NCI-H2171 (cell line): ENCODE data around the gene STARD13.
A peak's percentile ranks its signal among the peaks of the same experiment; 100 is the strongest.
"Not testable (repeated sequence)": the region's sequence is repeated elsewhere in the genome, so short reads cannot be mapped to it uniquely, and the experiment has no call there.

Experiments used
- DNase-seq: peaks from one replicate; lab custom pipeline; 2025; lab: John Stamatoyannopoulos, UW

The STARD13 gene

GRCh38 chr13:33172911-33173310 lies 112.6 kb downstream of the STARD13 start:
- DNase-seq, result no peak

DNA sequence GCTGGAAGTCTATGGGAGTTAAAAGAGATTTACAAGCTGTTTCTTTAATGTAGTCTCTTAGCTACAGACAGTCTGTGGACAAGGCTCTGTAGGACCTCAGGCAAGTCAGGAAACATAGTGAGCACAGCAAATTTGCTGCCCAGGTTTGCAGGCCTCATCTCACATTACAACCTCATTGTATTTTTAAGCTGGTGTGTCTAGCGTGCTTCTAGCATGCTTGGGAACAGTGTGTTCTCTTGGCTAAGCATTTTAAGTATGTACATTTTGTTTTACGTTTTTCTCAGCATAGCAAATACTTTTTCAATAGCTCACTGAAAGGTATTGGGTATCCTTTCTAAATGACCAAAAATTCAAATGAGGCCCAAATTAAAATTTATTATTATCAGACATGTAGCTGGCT lies 113.2 kb downstream of the STARD13 start:
- DNase-seq, result no peak

- no peak for DNase-seq
These were observed 116.1 kb downstream of the STARD13 start for GRCh38 chr13:33169273-33169980.

DNA sequence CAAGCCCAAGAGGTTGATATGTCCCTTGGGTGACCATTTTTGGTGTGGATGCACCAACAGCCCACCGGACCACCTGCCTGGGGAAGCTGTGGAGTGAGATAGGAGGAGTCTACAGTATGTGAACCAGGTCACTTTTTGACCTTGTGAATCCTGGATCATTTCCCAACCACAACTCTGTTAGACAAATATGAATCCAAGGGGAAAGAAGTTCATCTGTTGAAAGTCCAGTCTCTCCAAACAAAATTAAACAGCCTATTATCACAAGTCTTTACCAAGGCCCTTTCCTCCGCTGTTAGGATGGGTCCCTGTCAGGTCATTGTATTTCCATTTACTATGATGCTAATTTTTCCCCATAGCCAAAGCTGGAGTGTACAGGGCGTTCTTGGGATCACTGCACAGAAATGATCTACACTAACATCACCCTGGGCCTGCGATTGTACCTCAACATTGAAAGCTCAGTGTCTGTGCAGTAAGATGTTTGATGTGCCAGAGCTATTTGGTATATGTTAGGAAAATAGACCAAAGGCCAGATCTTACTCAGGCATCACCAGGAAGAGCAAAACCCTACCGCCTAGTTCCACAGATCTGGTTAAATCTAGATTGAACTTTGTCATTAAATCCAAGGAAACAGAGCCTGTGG lies 117.1 kb downstream of the STARD13 start:
- DNase-seq, result no peak

- no peak for DNase-seq
These were observed 118.1 kb downstream of the STARD13 start for GRCh38 chr13:33167491-33167890.

GRCh38 chr13:33165787-33166186 lies 119.8 kb downstream of the STARD13 start:
- DNase-seq, result no peak

- no peak for DNase-seq
These were observed 121.2 kb downstream of the STARD13 start for GRCh38 chr13:33164331-33164730.

GRCh38 chr13:33162725-33163124 lies 122.8 kb downstream of the STARD13 start:
- not testable (repeated sequence) for DNase-seq

- no peak for DNase-seq
These were observed 126.7 kb downstream of the STARD13 start for GRCh38 chr13:33158816-33159215.

- DNase-seq, result no peak
These were observed 127.3 kb downstream of the STARD13 start for GRCh38 chr13:33158271-33158670.

- DNase-seq, result no peak
These were observed 130.6 kb downstream of the STARD13 start for GRCh38 chr13:33154911-33155310.

DNA sequence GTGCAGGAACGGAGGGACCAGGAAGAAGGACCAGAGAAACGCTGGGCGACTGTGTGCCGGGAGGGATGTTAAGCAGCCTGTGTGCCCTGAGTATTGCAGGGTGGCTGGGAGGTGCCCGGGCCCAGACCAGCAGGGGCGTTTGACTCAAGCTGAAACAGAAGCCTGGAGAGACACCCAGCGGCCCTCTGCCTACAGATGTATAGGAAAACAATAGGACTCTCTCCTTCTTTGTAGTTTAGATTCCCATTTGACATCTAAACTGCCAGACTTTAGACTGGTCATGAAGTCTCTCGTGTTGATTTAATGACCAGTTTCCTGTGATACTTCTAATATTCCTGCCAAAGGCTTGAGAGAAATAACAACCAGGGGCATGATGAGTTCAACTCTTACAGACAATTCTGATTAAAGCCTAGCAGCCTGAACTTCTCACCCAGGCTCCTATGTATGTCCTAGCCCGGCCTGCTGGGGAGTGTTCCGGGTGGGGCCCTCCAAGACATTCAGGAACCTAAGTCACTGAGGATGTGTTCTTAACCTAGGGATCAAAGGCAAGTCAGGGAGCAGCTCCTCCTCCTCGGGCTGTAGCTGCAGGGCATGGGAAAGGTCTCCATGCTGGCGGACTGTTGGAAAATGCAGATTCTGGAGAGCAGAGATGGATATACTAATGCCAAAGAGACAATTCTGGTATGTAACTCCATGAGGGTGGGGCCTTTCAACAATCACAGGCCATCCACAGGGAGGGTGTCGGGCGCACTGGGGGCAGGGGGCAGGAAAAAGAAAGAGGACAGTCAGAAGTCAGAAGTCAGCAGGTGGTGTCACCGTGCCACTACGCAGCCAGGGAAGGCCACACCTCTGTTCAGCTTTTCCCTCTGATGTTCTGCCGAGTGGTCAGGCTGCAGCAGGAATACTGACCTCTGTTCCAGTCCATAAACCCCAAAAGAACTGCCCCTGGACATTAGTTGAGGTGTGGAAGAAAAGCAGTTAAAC lies 131.8 kb downstream of the STARD13 start:
- no peak for DNase-seq

GRCh38 chr13:33152389-33152788 lies 133.2 kb downstream of the STARD13 start:
- no peak for DNase-seq

DNA sequence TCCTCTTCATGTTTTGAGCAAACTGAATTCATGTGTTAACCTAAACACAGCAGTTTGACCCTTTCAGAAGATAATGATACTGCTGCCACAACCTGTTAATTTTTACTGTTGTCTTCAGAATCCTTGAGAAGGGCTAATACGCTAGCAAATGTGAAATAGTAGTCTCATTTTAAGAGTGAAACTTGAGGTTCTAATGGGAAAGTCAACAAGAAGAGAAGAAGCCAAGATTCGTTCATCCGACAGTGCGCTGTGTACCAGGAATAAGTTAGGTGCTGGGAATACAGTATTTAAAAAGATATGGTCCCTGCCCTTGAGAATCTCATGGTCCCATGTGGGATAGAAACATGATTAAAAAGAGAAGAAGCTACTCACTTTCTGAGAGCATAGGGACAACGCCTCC lies 134.9 kb downstream of the STARD13 start:
- no peak for DNase-seq

DNA sequence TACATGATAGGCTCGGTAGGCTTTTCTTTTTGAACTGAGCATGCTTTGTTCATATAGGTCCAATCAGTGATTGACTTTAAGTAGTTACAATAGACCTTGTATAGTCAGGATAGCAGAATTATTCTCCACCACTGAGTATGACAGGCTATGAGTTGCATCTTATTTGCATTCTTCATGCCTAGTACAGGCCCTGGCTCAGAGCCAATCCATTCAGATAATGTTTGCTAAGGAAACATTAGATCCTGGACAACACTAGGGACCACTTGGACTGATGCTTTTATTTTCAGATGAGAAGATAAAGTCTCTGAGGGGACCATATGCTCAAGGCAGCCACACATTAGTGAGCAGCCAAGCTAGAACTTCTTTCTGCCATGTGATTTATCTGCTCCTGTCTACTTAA lies 135.4 kb downstream of the STARD13 start:
- DNase-seq, result peak; percentile 41

DNA sequence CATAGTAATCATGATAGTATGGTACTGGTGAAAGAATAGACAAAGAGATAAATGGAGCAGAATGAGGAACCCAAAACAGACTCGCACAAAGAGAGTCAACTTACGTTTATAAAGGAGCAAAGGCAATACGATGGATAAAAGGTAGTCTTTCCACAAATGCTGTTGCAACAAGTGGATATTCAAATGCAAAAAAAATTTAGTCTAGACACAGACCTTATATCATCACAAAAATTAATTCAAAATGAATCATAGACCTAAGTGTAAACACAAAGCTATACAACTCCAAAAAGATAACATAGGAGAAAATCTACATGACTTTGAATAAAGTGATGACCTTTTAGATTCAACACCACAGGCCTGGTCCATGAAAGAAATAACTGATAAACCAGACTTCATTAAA lies 137.7 kb downstream of the STARD13 start:
- DNase-seq, result no peak

DNA sequence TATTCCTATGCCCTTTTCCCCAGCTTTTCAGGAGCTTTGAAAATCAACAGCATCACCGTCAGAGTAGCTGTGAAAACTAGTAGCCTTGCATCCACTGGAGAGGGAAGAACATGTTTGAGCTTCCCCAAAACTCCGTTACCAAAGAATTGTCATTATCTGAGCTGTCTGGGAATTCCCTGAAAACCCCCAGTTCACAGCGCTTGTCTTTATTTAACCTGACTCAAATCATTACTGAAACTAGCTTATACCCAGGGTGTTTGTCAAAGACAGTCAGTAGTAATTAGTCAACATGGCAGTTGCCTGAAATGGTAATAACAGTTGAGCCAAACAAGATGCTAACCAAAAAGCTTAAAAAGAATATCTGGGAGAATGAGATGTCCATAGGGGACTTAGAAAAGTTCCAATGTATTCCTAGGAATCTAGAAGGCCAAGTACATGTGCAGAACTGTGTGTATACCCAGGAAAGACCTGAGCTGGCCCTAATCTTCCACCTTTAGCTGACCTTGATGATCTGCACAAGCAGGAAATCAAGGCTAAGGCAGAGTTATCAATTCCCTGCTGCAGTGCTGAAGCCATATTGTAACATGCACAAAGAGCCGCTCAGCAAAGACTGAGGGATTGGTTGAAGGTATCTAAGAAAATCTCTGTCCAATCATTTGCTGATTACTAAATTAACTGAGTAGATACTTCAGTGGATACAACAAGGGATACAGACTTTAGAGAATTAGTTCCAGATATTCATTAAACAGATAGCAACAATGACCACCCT lies 138.5 kb downstream of the STARD13 start:
- DNase-seq, result no peak

- no peak for DNase-seq
These were observed 139.9 kb downstream of the STARD13 start for GRCh38 chr13:33145667-33146066.

GRCh38 chr13:33144358-33144784 lies 141.2 kb downstream of the STARD13 start:
- DNase-seq, result no peak

GRCh38 chr13:33139780-33140535 lies 145.6 kb downstream of the STARD13 start:
- DNase-seq, result no peak

- DNase-seq, result no peak
These were observed 146.4 kb downstream of the STARD13 start for GRCh38 chr13:33139184-33139583.
